HepG2 (cell line): Measurements from ENCODE around the gene BCL7A. TPM values are rescaled to one million over a fixed set of nuclear protein-coding genes. Genes with fewer than 3 reads are reported as not detected.
A peak's percentile ranks its signal among the peaks of the same experiment; 100 is the strongest.

Source experiments
- BATF2 ChIP-seq: sonication (generic); formaldehyde crosslinking; IDR thresholded peaks from 2 replicates; pipeline ENCODE4 v1.8.0; 2022; ENCODE audit warnings: mild to moderate bottlenecking, missing genetic modification reagents, moderate library complexity
- GTF3A ChIP-seq: sonication (generic); formaldehyde crosslinking; conservative IDR thresholded peaks from 2 replicates; pipeline ENCODE4 v1.4.0; 2020; ENCODE audit warnings: mild to moderate bottlenecking, missing genetic modification reagents
- HNF1B ChIP-seq: sonication (generic); formaldehyde crosslinking; IDR thresholded peaks from 2 replicates; pipeline ENCODE4 v1.5.1; 2020; ENCODE audit warnings: mild to moderate bottlenecking, moderate library complexity, missing genetic modification reagents
- JUND ChIP-seq: sonication (generic); formaldehyde crosslinking; IDR thresholded peaks from 2 replicates; pipeline ENCODE4 v1.8.0; 2022; ENCODE audit warnings: mild to moderate bottlenecking, missing genetic modification reagents
- PAXIP1 ChIP-seq: sonication (generic); formaldehyde crosslinking; conservative IDR thresholded peaks from 2 replicates; pipeline ENCODE4 v1.4.0; 2020; ENCODE audit warnings: mild to moderate bottlenecking, missing genetic modification reagents, moderate library complexity
- STAG1 ChIP-seq: sonication (generic); formaldehyde crosslinking; IDR thresholded peaks from 2 replicates; pipeline ENCODE4 v1.4.0; 2020; ENCODE audit warnings: missing genetic modification reagents
- TBL1XR1 ChIP-seq: fragments of 150-350 bp; IDR thresholded peaks from 2 replicates; pipeline ENCODE4 v1.6.1; 2014; ENCODE audit warnings: borderline replicate concordance, low read length; ENCODE audit not compliant: partially characterized antibody
- ZBTB20 ChIP-seq: sonication (generic); formaldehyde crosslinking; IDR thresholded peaks from 2 replicates; pipeline ENCODE4 v1.8.1; 2023; ENCODE audit warnings: missing genetic modification reagents, low read depth, mild to moderate bottlenecking, borderline replicate concordance
- ZBTB37 ChIP-seq: sonication (generic); formaldehyde crosslinking; IDR thresholded peaks from 2 replicates; pipeline ENCODE4 v1.4.0; 2020; ENCODE audit warnings: mild to moderate bottlenecking, missing genetic modification reagents
- ZFP36 ChIP-seq: fragments of 150-350 bp; IDR thresholded peaks from 2 replicates; pipeline ENCODE4 v1.6.1; 2018; ENCODE audit warnings: borderline replicate concordance, low read length, low read depth; ENCODE audit not compliant: partially characterized antibody
- ZNF230 ChIP-seq: sonication (generic); formaldehyde crosslinking; IDR thresholded peaks from 2 replicates; pipeline ENCODE4 v1.4.0; 2020; ENCODE audit warnings: mild to moderate bottlenecking, missing genetic modification reagents
- ZNF276 ChIP-seq: sonication (generic); formaldehyde crosslinking; IDR thresholded peaks from 2 replicates; pipeline ENCODE4 v1.4.0; 2020; ENCODE audit warnings: mild to moderate bottlenecking, low read depth, missing genetic modification reagents
- ZNF33A ChIP-seq: sonication (generic); formaldehyde crosslinking; IDR thresholded peaks from 2 replicates; pipeline ENCODE4 v1.5.1; 2020; ENCODE audit warnings: missing genetic modification reagents, mild to moderate bottlenecking, moderate library complexity, borderline replicate concordance
- ZNF564 ChIP-seq: sonication (generic); formaldehyde crosslinking; IDR thresholded peaks from 2 replicates; pipeline ENCODE4 v1.8.1; 2023; ENCODE audit warnings: mild to moderate bottlenecking, missing genetic modification reagents
- ZNF576 ChIP-seq: sonication (generic); formaldehyde crosslinking; IDR thresholded peaks from 2 replicates; pipeline ENCODE4 v1.4.0; 2020; ENCODE audit warnings: mild to moderate bottlenecking, missing genetic modification reagents
- ZNF577 ChIP-seq: sonication (generic); formaldehyde crosslinking; IDR thresholded peaks from 2 replicates; pipeline ENCODE4 v1.4.0; 2020; ENCODE audit warnings: mild to moderate bottlenecking, low read depth, missing genetic modification reagents, borderline replicate concordance
- polyA plus RNA-seq, 8 experiments: library from polyadenylated mRNA; depleted of rRNA in 3 of 8; stranded (reverse) in 7 of 8; unstranded in 1 of 8; fragments of >200 nt; fragmentation: Illumina TruSeq in 4 of 8; extraction: Trizol in 4 of 8; gene quantifications; 2 replicates each; pipeline versions ENCODE4 v1.2.1 to v1.2.3, GENCODE V29; 2011 to 2016; ENCODE audit warnings: low read depth in 4 of 8, missing spikeins in 1 of 8, mixed read lengths in 1 of 8; ENCODE audit not compliant: insufficient read depth in 1 of 8
- total RNA-seq, 5 experiments: library from RNA; depleted of rRNA; stranded (reverse); fragments of >200 nt; fragmentation: Illumina TruSeq; extraction: Trizol; gene quantifications; 2 replicates each; pipeline ENCODE4 v1.2.3, GENCODE V29; 2016; ENCODE audit warnings: low read depth in 1 of 5

The BCL7A gene
- total and polyA plus RNA-seq, 2 of the 13 experiments (the other 11 are each of a cell fraction or from before 2014, with no cell fraction given): 4.1 to 6.2 TPM

- no peak for TF ChIP-seq TBL1XR1
- TF ChIP-seq ZFP36: no peak
- TF ChIP-seq STAG1: peak; percentile 7; the same call in 1 of the 2 replicates
- TF ChIP-seq ZNF577 (CRISPR knock-in tag): no peak
- TF ChIP-seq ZBTB20: no peak
- TF ChIP-seq GTF3A (CRISPR knock-in tag): no peak
- TF ChIP-seq HNF1B (CRISPR knock-in tag): peak; percentile 59
- no peak for TF ChIP-seq ZNF576 (CRISPR knock-in tag)
- TF ChIP-seq ZBTB37 (CRISPR knock-in tag): no peak
- peak; percentile 72; the same call in 1 of the 2 replicates for TF ChIP-seq ZNF564 (CRISPR knock-in tag)
- no peak for TF ChIP-seq ZNF33A (CRISPR knock-in tag)
- 0 out of 2 replicates have a peak, but pooled peaks have one; percentile 23 for TF ChIP-seq PAXIP1 (CRISPR knock-in tag)
- TF ChIP-seq BATF2 (CRISPR knock-in tag): 0 out of 2 replicates have a peak, but pooled peaks have one; percentile 68
- no peak for TF ChIP-seq JUND (CRISPR knock-in tag)
- TF ChIP-seq ZNF230 (CRISPR knock-in tag): no peak; the same call in 1 of the 2 replicates
- TF ChIP-seq ZNF276 (CRISPR knock-in tag): peak; percentile 73; the same call in 1 of the 2 replicates
Observed at GRCh38 chr12:122078141-122079032, 56.7 kb downstream of the BCL7A start, which contains the start of gene MLXIP (continued).
